ENCODE results near the gene FAM180B. TPM values are rescaled to one million over a fixed set of nuclear protein-coding genes. Genes with fewer than 3 reads are reported as not detected.

FAM180B gene
- total RNA-seq, 1 donor from 2014 or later: 3.0 TPM

DNA sequence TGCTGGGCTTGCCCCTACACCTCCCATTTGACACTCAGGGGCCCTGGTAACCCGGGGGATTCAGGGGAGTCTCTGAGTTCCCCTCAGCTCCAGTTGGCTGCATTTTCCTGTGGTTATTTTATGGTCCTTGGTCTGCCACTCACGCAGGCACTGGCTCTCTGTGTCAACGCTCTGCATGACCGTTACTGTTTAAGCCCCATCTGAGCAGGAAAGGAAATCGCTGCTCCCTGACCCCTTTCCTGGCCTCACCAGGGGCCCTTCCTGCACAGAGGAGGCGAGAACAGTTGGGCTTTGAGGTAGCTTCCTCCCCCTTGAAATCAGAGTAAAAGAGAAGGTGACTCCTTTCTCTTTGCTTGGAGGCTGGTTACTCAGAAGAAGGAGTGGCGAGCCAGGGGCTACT, 5.3 kb downstream of the FAM180B start:
- intact Hi-C loops (cut with DNase I): loop anchor here (5.0 kb wide), 1 partner anchor 1434 kb away; no protein-coding TSS in a partner anchor
- ATAC-seq (no peak), DNase-seq (ENCODE audit: low spot score) (no peak)

DNA sequence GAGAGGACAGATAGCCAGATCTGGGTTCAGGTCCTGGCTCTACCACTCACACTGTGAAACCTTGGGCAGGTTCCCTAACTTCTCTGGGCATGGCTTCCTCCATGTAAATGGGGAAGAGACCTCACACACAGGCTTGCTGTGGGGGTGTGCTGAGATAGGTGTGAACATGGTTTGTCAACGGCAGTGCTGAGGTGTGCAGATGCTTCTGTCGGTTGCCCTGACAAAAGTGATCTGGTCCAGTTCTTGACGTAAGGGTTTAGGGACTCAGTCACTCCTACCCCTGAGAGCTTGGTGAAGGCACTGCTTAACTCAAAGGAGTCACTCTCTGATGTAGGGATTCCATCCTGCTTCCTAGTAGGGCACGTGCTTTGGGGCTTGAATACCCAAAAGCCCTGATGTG, 5.8 kb downstream of the FAM180B start:
- intact Hi-C loops (cut with DNase I): loop anchor here (5.0 kb wide), 1 partner anchor 1435 kb away; no protein-coding TSS in a partner anchor
- DNase-seq (ENCODE audit: low spot score) (no peak), ATAC-seq (no peak)

DNA sequence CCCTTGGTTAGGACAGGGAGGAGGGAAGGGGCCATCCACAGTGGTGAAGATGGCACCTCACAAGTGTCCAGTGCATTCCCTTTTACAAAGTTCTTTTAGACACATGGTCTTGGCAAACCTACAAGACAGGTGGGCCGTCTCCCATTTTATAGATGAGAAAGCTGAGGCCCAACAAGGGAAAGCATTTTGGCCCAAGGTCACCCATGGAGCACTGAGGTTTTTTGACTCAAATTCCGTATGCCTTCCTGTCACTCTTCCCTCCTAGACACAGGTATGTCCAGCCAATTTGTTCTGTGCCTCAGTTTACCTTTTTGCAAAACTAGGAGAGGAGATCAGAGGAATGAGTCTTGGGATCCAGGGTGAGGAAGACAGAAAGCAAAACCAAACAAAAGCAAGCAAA, 6.5 kb downstream of the FAM180B start:
- ATAC-seq (no peak), DNase-seq (ENCODE audit: low spot score) (no peak)
- intact Hi-C loops (cut with DNase I): loop anchor here (5.0 kb wide), 1 partner anchor 1436 kb away; no protein-coding TSS in a partner anchor

DNA sequence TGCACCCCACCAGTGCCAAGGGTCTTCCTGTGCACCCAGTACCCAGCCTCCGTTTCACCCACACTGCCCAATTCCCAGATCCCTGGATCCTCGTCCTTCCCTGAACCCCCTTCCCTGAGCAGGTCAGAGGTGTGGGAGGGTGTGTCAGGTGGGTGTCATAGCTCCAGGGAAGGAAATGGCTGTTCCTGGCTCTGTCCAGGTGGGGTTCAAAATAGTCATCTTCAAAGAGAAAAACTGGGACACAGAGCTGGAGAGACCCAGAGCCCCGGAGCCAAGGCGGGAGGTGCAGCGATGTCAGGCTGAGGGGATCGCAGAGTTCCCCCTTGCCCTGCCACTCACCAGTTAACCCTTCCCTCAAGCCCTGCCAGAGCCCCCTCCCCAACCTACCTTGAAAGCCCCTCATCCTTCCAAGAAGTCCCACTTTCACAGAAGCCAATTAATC, 7.0 kb downstream of the FAM180B start:
- DNase-seq (ENCODE audit: low spot score) (no peak), ATAC-seq (no peak)
- intact Hi-C loops (cut with DNase I): loop anchor here (5.0 kb wide), 1 partner anchor 1436 kb away; no protein-coding TSS in a partner anchor

DNA sequence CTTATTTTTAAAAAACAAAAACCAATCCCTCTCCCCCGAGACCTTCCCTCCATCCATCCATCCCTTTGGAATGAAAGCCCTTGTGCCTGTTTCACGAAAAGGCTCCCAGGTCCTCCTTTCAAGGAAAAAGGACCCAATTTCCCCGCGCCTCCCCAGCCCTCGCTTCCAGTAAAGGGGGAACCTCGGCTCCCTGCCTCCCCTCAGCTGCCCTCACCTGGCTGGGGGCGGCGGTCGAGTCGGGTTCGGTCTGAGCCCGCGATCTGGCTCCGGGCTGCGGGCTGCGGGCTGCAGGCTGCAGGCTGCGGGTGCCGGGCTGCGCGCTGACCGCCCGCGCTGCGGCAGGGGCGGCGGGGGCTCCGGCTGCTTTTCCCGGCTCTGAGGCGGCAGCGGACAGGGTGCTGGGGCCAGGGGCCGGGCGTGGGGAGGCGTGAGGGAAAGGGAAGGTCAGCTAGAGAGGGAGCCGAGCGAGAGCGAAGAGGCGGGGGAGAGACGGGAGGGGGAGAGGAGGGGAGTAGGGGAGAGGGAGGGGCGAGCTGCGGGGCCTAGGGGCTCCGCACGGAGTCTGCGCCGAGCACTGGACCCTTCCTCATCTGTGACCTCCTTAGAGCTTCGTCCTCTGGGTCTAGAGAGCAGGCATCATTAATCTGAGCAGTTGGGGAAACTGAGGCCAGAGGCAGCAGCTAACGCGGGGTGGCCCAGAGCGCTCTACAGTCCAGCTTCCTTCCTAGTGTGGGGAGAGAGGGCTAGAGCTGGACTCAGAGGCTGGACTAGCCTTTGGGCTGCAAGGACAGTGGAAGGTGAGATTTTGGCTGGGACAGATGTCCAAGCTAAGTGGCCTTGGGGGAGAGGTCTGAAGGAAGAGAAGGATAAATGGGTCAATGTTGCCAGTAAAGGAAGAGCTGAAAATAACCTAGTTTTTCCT, 7.7 kb downstream of the FAM180B start, which contains the start of gene C1QTNF4:
Gene C1QTNF4, minus strand, starts transcription at position 478 of the 922 bp plus-strand sequence. CDS start 3,601 bp downstream, outside the sequence.
- ATAC-seq: no peak

DNA sequence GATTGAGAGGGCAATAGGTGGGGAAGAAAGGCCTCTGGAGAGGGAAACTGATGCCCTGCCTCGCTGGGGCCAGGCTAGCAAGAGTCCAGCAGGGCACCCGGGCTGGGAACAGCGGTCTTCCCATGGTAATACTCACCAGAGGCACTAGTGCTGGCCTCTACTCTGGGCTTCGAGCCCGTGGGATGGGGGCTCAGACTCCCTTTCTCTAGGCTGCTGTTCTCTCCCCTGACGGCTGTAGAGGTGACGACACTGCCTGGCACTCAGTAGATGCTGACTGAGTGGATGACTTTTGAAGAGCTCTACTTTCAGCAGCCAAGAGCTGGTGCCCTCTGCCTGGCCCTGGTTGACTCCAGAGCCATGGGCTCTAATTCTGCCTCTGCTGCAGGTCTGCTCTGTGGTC, 8.6 kb downstream of the FAM180B start:
- ATAC-seq (peak; percentile 4), DNase-seq (ENCODE audit: low spot score) (no peak)
- intact Hi-C loops (cut with DNase I): no loop called here

More for the DNA sequence above, 7.7 kb downstream of the FAM180B start, which contains the start of gene C1QTNF4:
- no peak for DNase-seq (ENCODE audit: low spot score)
- intact Hi-C loops (cut with DNase I): loop anchor here (5.0 kb wide), 1 partner anchor 1437 kb away; no protein-coding TSS in a partner anchor

DNA sequence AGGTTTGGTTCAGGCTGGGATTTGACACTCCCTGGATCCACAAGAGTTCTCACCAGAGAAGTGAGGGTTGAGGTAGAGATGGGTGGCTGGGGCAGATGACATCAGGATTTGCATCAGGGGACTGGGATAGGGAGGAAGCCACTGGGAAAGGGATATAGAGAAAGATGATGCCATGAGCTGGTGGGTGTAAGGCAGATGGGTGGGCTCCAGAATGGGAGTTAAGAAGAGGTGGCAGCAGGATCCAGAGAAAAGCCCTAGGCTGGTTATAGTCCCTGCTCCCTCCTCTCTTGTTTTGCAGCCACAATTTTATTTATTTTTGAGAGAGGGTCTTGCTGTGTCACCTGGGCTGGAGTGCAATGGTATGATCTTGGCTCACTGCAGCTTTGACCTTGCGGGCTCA, 9.5 kb downstream of the FAM180B start:
- DNase-seq (ENCODE audit: low spot score) (no peak), ATAC-seq (no peak)
- intact Hi-C loops (cut with DNase I): no loop called here

DNA sequence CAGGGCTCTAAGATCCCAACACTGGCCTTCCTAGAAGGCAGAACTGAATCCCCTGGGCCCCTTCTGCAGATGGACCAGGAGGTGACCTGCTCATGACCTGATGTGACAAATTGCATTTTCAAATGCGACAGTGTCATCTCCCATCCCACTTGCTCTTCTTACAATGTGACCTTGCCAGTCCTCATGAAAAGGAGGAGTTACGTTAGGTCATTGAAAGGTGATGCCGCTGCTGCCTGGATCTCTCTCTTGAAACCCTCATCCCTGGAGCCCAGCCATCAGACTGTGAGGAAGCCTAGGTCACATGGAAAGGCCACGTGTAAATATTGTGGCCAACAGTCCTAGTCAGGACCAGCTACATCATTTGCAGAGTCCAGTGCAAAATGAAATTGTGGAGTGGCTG, 13.4 kb downstream of the FAM180B start:
- DNase-seq (ENCODE audit: low spot score) (no peak), ATAC-seq (peak; percentile 44)
- intact Hi-C loops (cut with DNase I): no loop called here

DNA sequence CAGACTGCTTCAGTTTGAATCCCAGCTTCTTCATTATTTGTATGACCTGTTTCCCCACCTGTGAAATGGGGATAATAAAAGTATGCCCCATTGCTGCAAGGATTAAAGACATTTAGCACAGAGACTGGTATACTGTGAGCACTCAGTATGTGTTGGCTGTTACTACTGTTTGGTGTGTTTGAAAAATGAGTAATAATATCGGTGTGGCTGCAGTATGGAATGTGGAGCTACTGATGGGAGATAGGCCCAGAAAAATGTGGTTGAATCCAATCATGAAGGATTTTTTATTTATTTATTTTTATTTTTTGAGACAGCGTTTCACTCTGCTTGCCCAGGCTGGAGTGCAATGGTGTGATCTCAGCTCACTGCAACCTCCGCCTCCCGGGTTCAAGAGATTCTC, 16.8 kb downstream of the FAM180B start:
- no peak for DNase-seq (ENCODE audit: low spot score)
- no peak for ATAC-seq
- intact Hi-C loops (cut with DNase I): no loop called here

DNA sequence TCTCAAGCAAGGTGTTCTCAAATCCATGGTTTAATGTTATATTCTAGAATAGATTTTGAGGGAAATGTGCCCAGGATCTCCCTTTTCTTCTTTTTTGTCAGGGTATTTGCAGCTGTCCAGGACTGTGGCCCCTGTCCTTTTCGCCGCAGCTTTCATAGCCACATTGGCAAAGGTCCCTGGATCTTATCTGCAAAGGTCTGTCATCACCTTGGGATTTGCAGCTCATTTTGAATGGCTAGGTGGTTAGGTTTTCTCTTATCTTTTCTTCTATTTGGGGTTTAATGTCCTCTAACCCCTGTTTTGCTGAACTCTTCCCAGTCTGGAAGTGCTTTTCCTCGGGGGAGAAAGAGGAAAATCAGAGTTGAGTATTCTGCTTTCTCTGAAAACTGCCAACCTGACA, 19.4 kb downstream of the FAM180B start:
- no peak for DNase-seq (ENCODE audit: low spot score)
- intact Hi-C loops (cut with DNase I): no loop called here
- no peak for ATAC-seq

DNA sequence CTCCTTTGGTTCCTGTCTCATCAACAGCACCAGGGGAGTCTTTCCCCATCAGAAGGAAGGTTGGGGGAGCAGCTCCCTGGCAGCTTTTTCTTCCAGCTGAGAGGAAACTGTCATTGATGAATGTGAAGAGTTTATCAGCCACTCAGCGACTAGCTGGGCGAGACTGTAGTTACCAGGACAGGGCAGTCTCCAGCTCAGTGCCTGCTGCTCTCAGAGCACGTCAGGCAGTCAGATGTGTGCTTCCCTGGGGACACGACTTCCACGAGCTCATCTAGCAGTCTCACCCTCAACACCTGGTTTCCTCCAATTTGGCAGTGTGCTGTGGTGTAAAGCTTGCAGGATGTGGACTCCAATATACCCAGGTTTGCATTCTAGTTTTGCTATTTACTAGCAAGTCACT, 20.3 kb downstream of the FAM180B start:
- intact Hi-C loops (cut with DNase I): no loop called here
- DNase-seq (ENCODE audit: low spot score) (no peak), ATAC-seq (peak; percentile 70)

DNA sequence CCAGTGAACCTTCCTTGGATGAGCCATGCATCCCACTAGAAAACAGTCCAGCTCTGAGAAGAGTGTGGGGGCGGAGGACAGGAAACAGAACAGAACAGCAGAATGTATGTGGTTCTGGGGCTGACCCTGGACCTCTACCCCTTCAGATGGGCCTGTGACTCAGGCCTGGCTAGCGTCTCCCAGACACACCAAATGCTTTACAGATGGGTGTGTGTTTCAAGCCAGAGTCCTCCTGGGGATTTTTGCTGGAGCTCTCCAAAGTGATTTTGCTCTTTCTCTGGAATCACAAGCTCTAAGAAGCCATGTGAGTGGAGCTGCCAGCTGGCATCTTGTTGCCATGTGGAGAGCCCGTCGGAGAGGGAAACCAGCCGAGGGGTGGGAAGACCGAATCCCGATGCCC, 20.9 kb downstream of the FAM180B start:
- ATAC-seq (peak; percentile 91), DNase-seq (ENCODE audit: low spot score) (no peak)
- intact Hi-C loops (cut with DNase I): no loop called here

DNA sequence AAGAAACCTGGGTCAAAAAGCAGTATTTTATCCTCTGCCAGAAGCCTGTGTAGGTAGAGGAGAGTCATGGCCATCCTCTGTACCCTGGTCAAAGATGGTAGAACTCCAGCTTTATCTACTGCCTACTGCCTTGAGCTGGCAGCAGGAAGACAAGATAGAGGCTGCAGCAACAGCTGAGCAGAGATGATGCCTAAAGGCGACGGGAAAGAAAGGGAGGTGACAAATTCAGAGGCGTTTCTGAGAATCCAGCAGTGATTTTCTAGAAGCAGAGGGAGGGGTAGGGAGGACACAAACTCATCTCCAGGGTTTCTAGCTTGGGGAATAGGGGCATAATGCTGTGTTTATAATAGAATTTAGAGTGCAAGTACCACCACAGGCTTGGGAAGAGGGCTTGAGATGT, 23.2 kb downstream of the FAM180B start:
- ATAC-seq (no peak), DNase-seq (ENCODE audit: low spot score) (no peak)
- intact Hi-C loops (cut with DNase I): no loop called here

DNA sequence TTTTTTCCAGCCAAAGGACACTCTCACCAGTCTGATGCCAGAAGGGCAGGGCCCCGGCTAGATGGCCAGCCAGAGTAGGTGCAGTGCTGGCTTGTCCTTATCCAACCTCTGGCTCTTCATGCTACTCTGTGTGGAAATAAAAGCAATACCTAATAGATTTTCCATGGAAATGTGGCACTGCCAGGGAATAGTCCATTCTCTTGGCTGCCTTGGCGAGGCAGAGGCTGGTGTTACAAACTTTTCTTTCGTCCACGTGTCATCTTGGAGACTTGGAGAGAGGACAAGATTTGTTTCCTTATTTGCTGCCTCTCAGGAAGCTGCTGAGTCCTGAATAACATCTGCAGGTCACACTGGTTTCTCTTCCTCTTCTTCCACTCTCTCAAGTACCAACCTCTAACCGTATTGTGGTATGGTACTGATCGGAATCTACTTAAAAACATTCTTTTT, 24.9 kb downstream of the FAM180B start:
- peak; percentile 48 for ATAC-seq
- no peak for DNase-seq (ENCODE audit: low spot score)
- intact Hi-C loops (cut with DNase I): no loop called here

DNA sequence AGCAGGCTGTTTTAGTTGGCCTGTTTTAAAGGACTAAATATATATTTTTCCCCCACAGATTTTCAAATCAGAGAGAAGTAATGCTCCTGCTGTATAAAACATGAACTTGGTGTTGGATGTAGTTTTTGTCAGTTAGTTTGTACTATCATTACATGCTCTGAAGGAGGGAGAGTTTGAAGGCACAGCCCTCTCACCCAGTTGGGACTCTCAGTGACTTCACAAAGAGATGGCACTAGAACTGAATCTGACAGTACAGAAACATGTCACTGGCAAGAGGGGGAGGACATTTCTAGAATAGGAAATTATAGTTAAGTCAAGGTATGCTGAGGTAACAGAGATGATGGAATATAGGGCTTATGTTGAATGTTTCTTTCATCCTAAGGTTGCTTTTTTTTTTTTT, 28.8 kb downstream of the FAM180B start:
- intact Hi-C loops (cut with DNase I): no loop called here
- ATAC-seq (no peak), DNase-seq (ENCODE audit: low spot score) (no peak)

DNA sequence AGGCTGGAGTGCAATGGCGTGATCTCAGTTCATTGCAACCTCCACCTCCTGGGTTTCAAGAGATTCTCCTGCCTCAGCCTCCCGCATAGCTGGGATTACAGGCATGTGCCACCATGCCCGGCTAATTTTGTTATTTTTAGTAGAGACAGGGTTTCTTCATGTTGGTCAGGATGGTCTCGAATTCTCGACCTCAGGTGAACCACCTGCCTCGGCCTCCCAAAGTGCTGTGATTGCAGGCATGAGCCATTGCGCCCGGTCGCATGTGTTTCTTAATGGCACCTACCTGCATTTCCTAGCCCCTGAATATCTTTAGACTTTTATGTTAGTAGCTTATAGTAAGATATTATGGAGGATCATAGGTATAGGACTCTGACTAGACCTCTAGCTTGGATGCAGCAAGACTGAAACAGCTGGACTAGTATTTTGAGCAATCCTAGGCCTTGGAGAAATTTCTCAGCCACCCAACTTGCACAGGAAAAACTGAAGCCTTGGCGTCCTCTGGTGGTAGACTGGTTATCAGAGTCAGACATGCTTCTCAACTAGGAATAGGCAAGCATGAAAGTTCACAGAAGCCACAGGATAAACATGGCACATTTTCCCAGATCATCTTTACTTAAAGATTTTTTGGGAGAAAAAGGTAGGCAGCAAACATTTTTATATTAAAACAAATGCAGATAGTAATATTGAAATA, 30.4 kb downstream of the FAM180B start:
- intact Hi-C loops (cut with DNase I): no loop called here
- DNase-seq (ENCODE audit: low spot score) (peak; percentile 72), ATAC-seq (peak; percentile 93)

DNA sequence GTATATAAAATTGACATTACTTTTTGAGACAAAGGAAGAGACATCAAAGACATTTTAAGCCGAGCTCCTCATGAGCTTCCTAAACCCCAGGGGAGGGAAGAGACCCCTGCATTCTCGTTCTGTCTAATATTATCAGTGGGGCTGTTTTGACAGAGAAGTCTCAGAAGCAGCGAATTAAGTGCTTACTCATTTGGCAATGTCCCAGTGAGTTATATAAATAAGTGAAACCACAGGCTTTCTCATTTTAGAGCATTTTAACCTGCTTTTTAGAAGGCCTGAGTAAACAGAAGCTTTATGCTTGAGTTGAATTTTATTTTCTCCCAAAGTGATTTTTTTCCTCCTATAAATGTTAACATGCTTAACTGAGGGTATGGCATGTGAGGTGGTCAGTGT, 30.9 kb downstream of the FAM180B start:
- DNase-seq (ENCODE audit: low spot score) (no peak), ATAC-seq (no peak)
- intact Hi-C loops (cut with DNase I): no loop called here

DNA sequence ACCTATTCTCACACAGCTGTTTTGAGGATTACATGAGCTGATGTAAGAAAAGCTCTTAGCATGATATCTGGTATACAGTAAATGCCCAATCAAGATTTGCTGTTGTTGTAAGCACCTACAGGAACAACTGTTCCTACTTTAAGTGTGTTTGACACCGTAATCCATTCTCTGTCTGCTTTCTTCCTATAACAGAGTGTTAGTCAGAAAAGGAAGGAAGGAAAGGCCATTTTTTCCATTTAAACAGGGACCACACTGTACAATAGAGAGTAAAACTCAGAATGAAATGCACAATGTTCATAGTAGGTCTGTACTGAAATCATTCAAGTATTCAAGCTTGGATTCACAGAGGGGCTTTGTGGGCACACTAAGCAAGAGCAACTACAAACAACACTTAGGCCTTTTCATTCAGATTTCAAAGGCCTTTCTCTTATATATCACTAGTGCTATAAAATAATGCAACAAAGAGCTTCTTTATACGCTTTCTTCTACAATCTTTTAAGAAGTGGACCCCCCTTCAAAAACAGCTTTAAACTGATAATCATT, 34.4 kb downstream of the FAM180B start:
- no peak for DNase-seq (ENCODE audit: low spot score)
- no peak for ATAC-seq
- intact Hi-C loops (cut with DNase I): no loop called here

DNA sequence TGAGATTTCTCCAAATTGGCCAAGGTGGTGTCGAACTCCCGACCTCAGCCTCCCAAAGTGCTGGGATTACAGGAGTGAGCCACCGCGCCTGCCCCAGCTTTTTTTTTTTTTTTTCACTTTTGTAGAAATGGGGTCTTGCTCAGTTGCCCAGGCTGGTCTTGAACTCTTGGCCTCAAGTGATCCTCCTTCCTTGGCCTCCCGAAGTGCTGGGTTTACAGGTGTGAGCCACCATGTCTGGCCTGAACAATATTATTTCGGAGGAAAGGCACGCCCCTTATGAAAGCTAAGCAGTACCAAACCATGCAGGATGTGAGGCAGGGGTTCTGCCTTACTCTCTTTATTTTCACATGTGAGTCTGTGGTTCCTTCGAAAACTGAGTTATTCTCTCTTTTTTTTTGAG, 39.8 kb downstream of the FAM180B start:
- intact Hi-C loops (cut with DNase I): no loop called here
- ATAC-seq (no peak), DNase-seq (ENCODE audit: low spot score) (no peak)

Data from sciatic nerve (tissue), 2 donors.